Islet precursor cell (in vitro differentiated cells): Measurements from ENCODE around the gene CHCHD3.
"Not testable (repeated sequence)": the region's sequence is repeated elsewhere in the genome, so short reads cannot be mapped to it uniquely, and the experiment has no call there.

Experiments
- DNase-seq: peaks from one replicate; pipeline ENCODE4 v3.0.0-alpha.2; 2018

Gene CHCHD3

DNA sequence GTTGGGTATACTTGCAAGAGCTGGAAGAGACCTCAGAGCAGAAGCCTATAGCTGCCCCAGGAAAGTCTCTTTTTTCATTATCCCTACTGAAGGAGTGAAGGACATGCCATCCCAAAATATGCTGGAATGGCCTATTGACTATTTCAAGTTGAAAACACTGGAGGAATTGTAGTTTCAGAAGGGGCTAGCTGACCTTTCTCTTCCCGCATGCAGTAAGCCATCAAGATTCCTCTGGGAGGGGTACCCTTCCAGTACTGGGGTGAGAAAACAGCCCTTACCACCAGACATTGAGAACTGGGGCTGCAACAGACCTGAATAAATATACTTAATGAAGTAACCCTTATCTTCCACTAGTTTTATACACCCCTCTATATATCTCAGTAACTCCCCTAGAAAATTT is 41.7 kb downstream of the CHCHD3 start:
- no peak for DNase-seq

DNA sequence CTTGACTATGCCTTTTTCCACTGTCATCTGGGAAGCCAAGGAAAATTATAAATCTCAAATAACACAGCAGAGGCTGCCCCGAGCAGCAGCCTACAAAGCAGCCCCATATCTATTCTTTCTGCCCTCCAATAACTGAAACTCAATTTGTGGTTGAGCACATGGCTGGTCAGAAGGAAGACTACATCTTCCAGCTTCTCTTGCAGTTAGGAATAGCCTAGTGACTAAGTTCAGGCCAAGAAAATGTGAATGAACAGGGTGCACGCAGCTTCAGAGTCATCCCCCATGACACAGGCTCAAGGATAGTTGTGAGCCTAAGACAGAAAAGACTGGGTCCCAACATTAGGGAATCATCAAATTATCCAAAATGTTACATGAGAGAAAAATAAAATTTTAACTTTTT is 42.3 kb downstream of the CHCHD3 start:
- no peak for DNase-seq

DNA sequence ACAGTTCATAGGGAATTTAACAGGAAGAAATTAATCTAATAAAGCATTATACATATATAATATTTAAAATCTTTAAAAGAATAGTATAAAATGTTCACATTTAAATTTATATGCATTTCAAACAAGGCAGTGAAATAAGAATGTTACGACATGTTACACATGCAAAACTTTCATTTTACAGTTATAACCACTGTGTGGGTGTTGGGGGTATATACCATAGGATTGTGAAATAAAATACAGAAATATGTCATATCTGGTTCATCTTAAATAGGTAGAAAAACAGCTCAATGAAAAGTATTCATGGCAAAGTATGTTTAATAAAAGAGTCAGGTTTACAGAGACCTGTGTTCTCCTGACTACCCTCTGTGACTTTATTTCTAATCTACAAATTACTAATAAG is 45.6 kb downstream of the CHCHD3 start:
- no peak for DNase-seq

DNA sequence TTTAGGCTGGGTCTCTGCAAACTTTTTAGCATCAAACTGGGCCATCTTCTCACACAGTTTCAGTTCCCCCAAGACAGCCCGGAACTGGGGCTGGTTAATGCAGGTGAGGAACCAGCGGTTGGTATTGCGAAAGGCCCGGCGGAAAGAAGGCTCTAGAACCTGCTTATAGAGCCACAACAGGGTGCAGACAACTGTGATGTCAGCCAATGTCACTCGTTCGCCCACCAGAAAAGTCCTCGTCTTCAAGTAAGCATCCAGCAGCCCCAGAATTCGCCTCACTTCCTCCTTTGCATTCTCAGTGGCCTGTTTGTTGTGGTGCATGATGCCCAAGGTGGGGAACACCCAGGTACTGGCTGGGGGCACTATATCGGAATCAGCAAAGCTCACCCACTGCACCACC is 46.6 kb downstream of the CHCHD3 start:
- not testable (repeated sequence) for DNase-seq

DNA sequence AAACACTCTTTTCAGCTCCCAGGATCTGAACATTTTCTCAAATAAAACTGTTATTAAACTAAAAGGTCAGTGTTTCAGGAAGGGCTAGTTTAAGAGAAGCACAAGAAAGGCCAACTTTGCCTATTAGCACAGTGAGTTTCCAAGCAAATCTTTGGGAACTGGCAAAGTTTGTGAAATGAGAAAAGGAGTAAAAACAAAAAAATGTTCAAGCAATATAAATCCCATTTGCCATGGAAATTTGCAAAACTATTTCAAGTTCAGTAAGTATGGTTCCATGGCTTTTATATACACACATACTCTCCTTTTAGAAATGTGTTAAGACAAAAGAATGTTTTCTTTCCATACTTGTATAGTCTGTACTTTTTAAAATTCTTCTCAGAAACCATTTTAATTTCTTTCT is 51.5 kb downstream of the CHCHD3 start:
- no peak for DNase-seq

DNA sequence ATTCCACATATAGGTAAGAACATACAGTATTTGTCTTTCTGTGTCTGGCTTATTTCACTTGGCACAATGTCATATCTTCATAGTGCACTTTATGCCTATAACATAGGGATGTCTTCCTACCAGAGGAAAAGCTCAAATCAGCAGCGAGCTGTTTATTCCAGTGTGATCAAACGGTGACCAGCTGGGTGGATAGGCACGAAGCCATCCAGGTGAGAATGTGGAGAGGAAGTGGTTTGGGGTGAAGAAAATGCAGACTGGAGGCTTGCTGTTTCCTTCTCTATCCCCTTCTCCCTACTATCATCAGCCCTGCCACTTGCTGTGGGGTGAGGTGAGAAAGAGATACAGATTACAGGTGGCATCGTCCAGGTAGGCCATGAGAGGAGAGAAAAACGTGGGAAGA is 52.4 kb downstream of the CHCHD3 start:
- no peak for DNase-seq

DNA sequence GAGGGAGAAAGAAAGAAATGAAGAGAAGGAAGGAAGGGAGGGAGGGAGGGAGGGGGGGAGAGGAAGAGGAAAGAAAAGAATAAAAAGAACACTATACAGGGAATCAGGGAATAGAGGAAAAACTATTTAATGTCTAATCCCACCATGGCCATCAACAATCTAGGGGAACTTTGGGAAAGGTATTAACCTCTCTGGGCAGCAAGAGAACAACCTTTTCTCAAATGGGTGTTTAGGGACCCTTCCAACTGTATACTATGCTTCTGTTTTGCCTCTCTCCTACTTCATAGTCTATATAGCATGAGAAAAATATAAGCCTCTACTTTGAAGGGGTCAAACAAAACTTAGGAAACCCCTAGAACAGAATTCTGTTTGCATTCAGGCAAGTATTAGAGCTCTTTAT is 54.5 kb downstream of the CHCHD3 start:
- no peak for DNase-seq

DNA sequence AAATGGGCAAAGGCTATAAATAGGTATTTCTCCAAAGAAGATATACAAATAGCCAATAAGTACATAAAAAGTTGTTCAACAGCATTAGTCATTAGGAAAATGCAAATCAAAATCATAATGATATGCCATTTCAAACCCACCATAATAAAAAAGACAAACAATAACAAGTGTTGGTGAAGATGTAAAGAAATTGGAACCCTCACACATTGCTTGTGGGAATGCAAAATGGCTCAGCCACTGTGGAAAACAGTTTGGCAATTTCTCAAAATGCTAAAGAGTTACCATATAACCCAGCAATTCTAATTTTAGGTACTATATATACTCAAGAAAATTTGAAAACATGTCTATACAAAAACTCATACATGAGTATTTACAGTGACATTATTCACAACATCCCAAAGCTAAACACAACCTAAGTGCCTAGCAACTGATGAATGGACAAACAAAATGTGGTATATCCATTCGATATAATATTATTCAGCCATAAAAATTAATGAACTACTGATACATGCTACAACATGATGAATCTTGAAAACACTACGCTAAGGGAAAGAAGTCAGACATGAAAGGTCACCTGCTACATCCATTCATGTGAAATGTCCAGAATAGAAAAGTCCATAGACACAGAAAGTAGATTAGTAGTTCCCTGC is 55.6 kb downstream of the CHCHD3 start:
- DNase-seq = no peak

DNA sequence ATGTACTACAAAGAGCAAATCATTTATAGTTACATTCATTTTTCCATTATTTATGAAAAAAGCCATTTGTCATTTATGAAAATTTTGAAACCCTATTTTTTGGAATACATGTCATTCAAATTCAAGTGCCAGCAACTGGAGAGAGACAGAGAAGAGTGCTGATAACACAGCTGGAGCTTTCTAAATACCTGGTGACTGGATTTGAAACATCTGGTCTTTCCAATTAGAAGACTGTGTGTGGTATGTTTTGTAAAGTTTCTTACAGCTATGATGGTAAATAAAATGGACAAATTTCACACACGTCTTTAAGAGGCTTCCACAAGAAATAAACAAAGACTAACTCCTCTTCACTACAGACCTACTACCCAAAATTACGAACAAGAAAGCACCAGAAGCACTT is 56.8 kb downstream of the CHCHD3 start:
- DNase-seq = no peak

DNA sequence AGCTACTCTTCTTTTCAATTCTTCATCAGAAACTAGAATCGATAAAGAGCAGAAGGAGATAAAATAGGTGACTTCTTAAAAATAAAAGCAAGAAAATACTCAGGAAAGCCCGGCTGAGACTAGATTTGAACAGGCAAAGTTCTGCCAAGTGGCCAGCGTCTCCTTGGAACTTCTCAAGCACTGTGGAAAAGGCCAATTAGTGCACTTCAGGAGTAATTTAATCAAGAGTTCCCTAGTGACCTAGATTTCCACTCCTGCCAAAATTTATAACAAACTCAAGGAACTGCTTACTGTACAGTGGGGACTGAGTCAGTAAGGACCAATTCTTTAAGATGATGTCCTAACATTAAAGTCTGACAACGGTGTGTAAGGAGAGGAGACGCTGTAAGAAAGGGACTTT is 57.3 kb downstream of the CHCHD3 start:
- no peak for DNase-seq

DNA sequence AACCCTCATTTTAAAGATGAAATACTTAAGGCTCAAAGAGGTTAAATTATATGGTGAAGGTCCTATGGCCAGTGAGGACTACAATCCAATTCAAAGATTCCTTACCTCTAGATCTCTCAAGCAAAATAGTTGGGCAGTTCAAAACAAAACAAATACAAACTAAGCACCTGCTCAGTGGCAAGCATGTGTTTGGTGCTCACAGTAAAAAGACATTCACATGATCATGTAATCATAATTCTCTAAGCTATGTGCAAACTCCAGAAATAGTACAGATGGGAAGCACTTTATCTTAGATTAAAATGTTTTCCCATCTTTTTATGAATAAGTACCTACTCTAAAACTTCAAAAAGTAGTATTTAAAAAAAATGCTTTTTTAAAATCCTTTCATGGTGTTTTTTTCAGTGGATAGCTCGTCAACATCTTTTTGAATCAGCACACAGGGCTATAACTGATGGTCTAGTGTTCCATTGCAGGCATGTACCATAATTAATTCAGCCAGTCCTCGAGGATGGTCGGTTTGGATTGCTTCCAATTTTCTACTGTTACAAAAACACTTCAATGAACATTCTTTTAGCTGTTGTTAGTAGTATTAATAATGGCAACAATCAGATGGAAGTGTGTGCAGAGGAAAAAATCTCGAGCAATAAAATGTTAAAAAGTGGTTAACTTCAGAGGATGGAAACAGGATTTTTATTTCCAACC is 58.4 kb downstream of the CHCHD3 start:
- no peak for DNase-seq

DNA sequence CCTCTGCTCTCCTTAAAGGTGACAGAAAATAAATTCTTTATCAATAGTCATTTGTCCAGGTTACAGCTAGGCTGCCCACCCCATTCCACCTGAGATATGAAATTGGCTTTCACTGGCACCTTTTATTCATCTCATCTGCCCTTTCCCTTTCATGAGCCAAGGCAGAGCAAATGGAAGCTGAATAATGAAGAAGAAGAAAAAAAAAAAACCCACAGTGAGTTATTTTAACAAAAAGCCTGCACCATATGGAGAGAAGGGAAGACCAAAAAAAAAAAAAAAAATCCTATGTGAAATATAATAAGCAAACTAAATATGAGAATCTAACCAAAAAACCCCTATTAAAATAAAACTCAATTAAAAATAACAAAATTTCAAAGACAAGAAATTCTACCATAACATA is 59.2 kb downstream of the CHCHD3 start:
- DNase-seq = no peak

DNA sequence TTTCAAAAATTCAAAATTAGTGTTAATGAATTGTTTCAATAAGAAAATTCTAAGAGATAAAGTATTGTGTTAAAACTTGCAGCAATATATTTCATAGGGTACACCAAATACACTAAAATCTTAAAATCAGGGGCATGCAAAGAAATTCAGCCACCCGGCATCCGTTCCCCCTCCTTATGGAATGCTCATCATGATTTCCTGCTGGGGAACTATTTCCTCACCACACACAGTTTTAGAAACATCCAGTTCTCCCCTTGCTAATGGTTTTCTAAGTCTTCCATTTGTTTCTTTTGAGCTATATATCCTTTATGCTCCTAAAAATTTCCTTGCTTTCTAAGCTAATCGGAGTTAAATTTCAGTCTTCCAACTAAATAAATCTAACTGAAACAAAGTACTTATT is 60.7 kb downstream of the CHCHD3 start:
- DNase-seq = no peak

DNA sequence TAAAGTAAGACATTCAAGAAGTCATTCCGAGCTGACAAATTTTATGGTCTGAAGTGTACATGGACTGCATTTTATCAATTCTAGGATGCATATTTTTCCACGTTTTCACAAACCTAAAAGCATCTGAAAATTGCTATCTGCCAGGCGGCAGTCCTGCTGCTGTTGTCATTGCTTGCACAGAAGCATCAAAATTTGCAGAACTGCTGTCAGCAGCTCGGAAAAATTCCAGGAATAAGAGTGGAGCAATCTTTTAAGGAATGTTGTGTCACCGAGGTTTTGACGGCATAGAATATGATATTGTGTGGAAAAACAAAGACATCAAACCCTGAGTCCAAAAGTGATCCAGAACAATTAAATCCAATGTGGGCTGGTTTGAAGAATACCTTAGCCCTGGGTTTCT is 61.4 kb downstream of the CHCHD3 start:
- no peak for DNase-seq

DNA sequence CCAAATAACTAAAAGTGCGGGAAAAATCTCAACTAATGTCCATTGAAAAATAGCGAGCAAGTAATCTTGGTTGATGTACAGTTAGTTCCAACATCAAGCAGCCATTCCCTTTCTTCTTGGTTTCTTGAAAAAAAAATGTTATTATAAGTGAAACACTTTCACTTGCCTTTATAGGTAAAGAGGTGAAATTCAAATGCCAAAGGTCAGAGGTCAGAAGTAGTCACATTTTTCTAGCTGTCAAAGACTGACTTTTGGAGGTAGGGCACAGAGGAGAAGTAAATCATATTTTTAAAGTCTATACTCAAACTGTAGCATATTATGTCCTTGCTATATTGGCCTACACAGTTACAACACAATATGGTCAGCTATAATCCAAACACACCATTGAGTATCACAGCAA is 62.3 kb downstream of the CHCHD3 start:
- DNase-seq = no peak

DNA sequence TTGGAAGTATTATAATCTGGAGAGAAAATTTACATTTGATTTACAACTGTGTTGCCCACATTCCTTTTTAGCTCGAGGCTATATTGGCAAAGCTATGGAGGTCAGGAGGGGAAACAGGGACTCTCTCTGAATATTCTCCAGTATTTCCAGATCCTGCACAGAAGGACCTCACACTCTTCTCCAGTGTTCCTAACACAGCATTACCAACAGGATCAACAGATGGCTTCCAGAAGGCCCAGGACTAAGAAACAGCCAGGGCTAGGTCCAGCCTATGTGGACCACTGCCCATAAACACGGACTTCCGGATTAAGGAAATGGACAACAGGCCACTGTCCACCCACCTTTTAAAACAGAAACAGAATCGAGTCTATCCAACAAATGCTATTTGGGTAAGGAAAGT is 65.3 kb downstream of the CHCHD3 start:
- no peak for DNase-seq

DNA sequence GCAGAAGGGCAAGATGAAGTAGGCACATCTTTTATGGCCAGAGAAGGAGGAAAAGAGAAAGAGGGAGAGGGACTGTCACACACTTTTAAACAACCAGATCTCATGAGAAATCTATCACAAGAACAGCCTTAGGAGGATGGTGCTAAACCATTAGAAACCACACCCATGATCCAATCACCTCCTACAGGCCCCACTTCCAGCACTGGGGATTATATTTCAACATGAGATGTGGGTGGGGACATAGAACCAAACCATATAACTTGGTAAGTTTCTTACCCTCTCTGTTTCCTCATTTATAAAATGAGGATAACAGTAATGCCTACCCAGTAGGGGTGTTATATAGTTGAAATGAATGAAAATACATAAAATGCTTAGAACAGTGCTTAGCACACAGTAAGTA is 66.0 kb downstream of the CHCHD3 start:
- no peak for DNase-seq

DNA sequence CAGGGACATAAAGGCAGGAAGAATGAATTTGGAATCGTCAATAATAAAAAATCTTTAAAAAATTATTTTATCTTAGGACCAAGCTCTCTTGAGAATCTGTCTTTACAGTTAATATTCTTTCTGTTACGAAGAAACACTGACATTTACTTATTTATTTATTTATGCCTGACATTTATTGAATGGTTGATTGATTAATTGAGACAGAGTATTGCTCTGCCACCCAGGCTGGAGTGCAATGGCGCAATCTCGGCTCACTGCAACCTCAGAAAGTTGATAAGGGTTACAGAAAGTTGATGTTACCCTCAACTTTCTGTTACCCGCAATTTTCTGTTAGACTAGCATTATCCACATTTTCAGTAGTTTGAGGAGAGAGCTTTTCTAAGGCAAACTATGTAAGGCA is 70.1 kb downstream of the CHCHD3 start:
- no peak for DNase-seq

DNA sequence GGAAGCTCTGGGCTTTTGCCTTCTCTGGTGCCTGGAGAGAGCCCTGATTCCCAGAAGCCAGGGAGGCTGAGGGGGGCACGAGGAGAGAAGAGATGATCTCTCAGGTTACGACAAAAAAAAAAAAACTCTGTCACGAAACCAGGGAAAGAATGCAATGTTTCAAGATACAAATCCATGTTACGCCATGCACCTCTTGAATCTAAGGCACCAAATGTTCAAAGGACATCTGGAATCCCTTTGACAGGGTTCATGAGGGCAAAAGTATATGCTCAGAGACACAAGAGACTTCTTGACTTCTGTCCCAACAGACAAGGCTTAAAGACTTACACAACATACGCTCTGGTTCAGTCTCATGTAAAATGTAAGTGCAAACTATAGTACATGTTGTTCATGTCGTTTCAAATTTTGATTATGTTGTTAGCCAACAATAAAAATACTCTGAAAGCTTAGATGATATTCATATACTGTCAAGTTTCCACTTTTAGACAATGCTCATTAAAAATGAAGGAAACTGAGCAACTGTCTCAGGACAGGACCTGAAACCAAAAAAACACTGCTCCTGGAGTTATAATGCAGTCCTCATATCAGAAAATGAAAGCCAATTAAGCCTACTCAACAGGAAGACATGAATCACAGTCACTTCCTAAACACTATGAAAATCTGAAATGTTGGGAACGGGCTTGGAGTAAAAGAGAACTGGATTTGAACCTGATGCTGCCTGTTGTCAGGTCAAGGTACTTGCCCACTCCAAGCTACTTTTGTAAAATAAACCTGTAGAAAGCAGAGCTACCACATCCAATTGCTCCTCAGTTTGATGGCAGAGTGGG is 72.3 kb downstream of the CHCHD3 start:
- DNase-seq = no peak

DNA sequence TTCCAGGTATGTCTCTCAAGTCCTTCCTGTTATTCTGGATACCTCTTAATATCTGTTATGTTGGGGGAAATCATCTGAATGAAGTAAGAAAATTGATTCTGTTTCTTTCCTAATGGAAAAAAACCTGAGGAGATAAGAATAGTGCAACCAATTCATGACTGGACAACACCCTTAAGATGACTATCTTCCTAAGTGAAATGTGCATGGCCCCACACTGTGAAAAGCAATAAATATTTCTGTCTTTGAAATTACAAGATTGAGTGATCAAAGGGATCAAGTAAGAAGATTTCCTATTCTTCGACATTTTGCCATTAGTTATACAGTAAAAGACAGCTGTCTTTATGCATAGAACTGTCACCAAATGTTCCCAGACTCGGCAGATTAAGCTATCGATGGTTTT is 73.9 kb downstream of the CHCHD3 start:
- DNase-seq = no peak

DNA sequence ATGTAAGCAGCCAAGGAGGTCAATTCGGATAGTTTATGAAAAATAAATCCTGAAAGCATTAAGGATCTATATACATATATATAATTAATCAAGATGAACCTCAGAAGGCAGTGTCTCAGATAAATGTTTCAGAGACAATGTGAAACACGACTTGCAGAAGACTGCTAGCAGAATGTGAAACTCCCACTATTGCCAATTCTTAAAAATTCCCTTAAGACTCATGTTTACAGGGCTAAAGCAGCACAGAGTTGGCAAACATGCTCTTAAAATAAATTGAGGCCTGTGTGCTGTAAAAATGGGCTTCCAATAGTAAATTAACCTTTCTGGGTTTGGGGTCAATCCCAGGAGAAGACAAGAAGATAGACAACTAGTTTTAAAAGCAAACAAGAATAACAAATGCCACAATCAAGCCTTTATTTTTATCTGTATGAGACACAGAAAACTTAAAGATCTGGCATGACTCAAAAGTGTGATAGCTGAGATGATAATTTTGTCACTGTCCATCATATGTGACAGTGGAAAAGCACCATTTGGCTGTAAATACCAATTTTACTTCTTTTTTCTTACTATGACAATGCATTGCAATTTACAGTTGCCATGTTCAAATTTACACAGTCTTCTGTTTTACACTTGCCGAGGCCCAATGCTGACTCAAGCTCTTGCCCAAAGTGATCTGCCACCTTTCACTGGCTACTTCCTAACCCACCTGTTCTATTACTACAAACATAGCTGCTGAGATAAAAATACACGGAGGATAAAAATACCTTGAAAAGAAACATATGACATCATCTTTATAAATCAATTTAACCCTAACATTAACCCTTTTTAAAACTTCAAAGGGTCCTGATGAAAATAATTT is 78.6 kb downstream of the CHCHD3 start:
- DNase-seq = no peak

DNA sequence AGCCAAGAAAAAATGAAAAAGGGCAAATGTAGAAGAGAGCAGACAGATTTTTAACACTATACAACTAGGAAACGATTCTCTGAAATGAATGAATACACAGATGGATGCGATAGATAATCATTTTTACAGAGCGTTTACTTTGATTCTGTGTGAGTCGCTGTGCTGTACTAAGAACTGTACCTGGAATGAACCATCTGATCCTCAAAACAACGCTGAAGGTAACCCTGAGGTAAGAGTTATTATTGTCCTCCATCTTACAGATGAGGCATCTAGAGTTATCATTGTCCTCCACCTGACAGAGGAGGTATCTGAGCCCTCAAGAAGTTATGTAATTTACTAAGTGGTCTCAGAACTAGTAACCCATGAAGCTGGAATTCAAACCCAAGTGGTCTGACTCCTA is 80.2 kb downstream of the CHCHD3 start:
- no peak for DNase-seq

DNA sequence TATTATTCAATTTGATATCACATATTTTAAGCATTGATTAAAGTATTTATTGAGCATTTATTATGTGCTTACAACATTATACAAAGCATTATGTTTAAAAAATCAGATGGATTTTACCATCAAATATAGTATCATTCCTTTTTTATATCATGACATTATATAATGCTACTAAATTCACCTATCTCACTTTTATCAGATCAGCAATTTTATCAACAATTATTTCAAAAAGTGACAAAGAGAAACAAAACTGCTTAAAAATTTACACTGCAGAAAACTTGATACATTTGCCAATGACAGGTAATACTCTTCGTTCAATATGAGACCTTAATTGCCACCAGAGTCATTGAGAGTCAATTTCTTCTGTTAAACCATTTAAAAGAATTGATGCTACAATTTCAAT is 82.0 kb downstream of the CHCHD3 start:
- DNase-seq = no peak
